Activated T-cell treated with anti-CD3 and anti-CD28 coated beads, Interleukin-2, amount 50 U/mL, for 72 hours (primary cell): ENCODE results near the gene GPN1. TPM values are rescaled to one million over a fixed set of nuclear protein-coding genes. Genes with fewer than 3 reads are reported as not detected.
"Not testable (repeated sequence)": the region's sequence is repeated elsewhere in the genome, so short reads cannot be mapped to it uniquely, and the experiment has no call there.

Experiments
- ATAC-seq, 2 donors: fragments of 150-1000 bp; cut with Tn5 transposase; replicated peaks in 1 of 2; 2 replicates each; pipeline ENCODE4 v1.10.0; 2021; ENCODE audit warnings: moderate library complexity in 2 of 2, mild to moderate bottlenecking in 1 of 2
- DNase-seq, 2 donors: peaks; one replicate each; pipeline ENCODE4 v3.0.0; 2021 to 2022; ENCODE audit warnings: mixed read lengths in 1 of 2
- H3K27ac Mint-ChIP-seq: one replicate; pipeline ENCODE4 v1.8.0; 2022; ENCODE audit warnings: mild to moderate bottlenecking, moderate library complexity, mixed read lengths
- H3K27me3 Mint-ChIP-seq: one replicate; pipeline ENCODE4 v1.8.0; 2022; ENCODE audit warnings: low read depth, mixed read lengths
- H3K36me3 Mint-ChIP-seq, 2 donors: one replicate each; pipeline ENCODE4 v1.8.0; 2022; ENCODE audit warnings: mixed read lengths in 2 of 2, mild to moderate bottlenecking in 1 of 2; ENCODE audit not compliant: insufficient read depth in 2 of 2
- H3K4me1 Mint-ChIP-seq: one replicate; pipeline ENCODE4 v1.8.0; 2022; ENCODE audit warnings: low read depth, mixed read lengths
- H3K4me3 Mint-ChIP-seq, 2 donors: one replicate each; pipeline ENCODE4 v1.8.0; 2022; ENCODE audit warnings: mild to moderate bottlenecking in 2 of 2, mixed read lengths in 2 of 2, moderate library complexity in 2 of 2
- H3K9me3 Mint-ChIP-seq, 2 donors: one replicate each; pipeline ENCODE4 v1.8.0; 2022; ENCODE audit warnings: mixed read lengths in 2 of 2
- total RNA-seq, 2 donors: library from RNA; stranded (reverse); gene quantifications; one replicate each; pipeline ENCODE4 v1.2.3, GENCODE V29; 2022

Gene GPN1
- total RNA-seq, 2 donors from 2014 or later = 43.6 to 45.9 TPM

DNA sequence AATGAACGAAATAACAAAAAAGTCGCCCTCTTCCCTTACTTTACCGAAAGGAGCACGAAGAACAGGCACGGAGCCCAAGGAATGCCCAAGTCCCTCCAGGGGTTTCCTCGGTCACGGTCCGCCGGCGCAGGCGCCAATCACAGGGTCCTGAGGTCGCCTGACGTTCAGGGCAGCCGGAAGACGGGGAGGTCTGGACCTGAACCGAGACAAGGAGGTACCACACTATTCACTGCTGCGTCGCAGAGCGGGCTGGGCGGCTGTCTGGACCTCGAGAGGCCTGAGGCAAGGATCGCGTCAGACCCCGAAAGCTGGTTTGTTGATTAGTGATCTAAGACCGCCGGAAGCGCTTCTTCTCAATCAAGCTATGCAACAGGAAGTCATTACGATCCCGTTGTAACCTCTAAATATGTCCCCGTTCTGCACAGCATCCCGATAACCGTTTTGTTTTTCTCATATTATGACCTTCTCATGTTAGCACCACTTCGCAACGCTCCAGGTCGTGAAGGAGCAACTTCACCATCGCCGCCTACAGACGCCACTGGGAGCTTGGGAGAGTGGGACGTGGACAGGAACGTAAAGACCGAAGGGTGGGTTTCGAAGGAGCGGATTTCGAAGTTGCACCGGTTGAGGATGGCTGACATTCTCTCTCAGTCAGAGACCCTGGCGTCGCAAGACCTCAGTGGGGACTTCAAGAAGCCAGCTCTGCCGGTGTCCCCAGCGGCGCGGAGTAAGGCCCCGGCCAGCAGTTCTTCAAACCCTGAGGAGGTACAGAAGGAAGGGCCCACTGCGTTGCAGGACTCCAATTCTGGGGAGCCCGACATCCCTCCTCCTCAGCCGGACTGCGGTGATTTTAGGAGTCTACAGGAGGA, 34.7 kb downstream of the GPN1 start, which contains the start of the genes SLC4A1AP and SUPT7L:
TSS of gene SLC4A1AP (plus strand) at position 605 of the 869 bp plus-strand sequence. CDS start at position 631, 26 bp downstream.
TSS of gene SUPT7L (minus strand) at position 330 of the 869 bp plus-strand sequence. CDS start 1,422 bp downstream, outside the sequence.
- Mint-ChIP-seq H3K4me1 (peaks cover 58% of the 10 kb centered on the region), H3K9me3 (no peaks in the 10 kb centered on the region), H3K36me3 (peaks cover 13 to 34% of the 10 kb centered on the region in 2 donors), H3K27ac (peak within 1 kb of the TSS; percentile 99), H3K4me3 (peak within 1 kb of the TSS; percentile 98 to 99), H3K27me3 (no peaks in the 10 kb centered on the region)
- DNase-seq (peak; percentile 76), ATAC-seq (peak; percentile 86 to 87)

GRCh38 chr2:27664154-27664574, 35.3 kb downstream of the GPN1 start:
- peak; percentile 18 to 35 for ATAC-seq
- Mint-ChIP-seq H3K4me1 (peaks cover 57% of the 10 kb centered on the region), H3K27ac (peak overlapping the region; percentile 99), H3K27me3 (no peaks in the 10 kb centered on the region), H3K9me3 (no peaks in the 10 kb centered on the region), H3K4me3 (peak overlapping the region; percentile 98 to 99), H3K36me3 (peaks cover 13 to 38% of the 10 kb centered on the region in 2 donors)
- no peak for DNase-seq

DNA sequence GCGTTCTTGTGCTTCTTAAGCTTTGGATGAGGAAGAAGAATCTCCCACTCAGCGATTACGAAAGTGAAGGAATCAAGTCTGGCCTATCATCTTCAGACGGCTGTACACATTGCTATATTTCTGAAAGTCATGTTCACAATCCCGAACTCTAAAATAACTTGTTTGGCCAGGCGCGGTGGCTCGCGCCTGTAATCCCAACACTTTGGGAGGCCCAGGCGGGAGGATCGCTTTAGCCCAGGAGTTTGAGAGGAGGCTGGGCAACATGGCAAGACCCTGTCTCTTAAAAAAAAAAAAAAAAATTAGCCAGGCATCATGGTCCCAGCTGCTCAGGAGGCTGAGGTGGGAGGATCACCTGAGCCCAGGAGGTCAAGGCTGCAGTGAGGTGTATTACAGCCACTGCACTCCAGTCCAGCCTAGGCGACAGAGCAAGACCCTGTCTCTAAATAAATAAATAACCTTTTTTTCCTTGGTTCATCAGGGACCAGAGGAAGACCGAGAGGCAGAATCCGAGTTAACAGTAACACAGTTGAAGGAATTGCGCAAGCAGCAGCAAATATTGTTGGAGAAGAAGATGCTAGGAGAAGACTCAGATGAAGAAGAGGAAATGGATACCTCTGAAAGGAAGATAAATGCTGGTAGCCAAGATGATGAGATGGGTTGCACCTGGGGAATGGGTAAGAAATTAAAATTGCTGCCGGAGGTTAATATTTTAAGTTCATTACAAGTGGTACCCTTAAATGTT, 35.9 kb downstream of the GPN1 start:
- Mint-ChIP-seq H3K27ac (peak overlapping the region; percentile 87), H3K4me1 (peaks cover 51% of the 10 kb centered on the region), H3K36me3 (peaks cover 11 to 36% of the 10 kb centered on the region in 2 donors), H3K4me3 (peak overlapping the region; percentile 98 to 99), H3K9me3 (no peaks in the 10 kb centered on the region), H3K27me3 (no peaks in the 10 kb centered on the region)
- ATAC-seq (no peak), DNase-seq (no peak)

GRCh38 chr2:27667446-27667845, 38.6 kb downstream of the GPN1 start:
- Mint-ChIP-seq H3K4me1 (peaks cover 44% of the 10 kb centered on the region), H3K27ac (no peak overlapping the region), H3K36me3 (peaks cover 3 to 28% of the 10 kb centered on the region in 2 donors), H3K4me3 (no peak overlapping the region), H3K27me3 (no peaks in the 10 kb centered on the region), H3K9me3 (no peaks in the 10 kb centered on the region)
- DNase-seq (no peak), ATAC-seq (no peak)

DNA sequence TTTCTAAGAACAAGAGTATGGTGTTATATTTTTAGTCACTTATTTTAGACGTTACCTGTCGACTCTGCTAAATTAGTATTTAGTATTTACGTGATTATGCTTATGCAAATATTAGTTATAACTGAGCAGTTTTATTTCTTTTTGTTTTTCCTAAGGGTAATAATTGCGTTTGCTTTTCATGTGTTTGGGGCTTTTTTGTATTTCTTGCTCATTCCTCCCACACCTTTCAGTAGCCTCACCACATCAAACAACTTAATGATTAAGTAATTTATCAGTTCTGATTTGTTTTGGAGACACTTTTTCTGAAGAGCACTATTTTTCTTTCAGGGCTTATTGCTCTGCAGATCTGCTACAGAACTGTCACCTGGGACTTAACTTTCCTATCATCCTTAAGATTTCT, 42.4 kb downstream of the GPN1 start:
- no peak for ATAC-seq
- Mint-ChIP-seq H3K4me1 (peaks cover 17% of the 10 kb centered on the region), H3K36me3 (peaks cover 4 to 34% of the 10 kb centered on the region in 2 donors), H3K27ac (peak overlapping the region; percentile 10), H3K27me3 (no peaks in the 10 kb centered on the region), H3K9me3 (no peaks in the 10 kb centered on the region), H3K4me3 (no peak overlapping the region)
- DNase-seq = no peak

DNA sequence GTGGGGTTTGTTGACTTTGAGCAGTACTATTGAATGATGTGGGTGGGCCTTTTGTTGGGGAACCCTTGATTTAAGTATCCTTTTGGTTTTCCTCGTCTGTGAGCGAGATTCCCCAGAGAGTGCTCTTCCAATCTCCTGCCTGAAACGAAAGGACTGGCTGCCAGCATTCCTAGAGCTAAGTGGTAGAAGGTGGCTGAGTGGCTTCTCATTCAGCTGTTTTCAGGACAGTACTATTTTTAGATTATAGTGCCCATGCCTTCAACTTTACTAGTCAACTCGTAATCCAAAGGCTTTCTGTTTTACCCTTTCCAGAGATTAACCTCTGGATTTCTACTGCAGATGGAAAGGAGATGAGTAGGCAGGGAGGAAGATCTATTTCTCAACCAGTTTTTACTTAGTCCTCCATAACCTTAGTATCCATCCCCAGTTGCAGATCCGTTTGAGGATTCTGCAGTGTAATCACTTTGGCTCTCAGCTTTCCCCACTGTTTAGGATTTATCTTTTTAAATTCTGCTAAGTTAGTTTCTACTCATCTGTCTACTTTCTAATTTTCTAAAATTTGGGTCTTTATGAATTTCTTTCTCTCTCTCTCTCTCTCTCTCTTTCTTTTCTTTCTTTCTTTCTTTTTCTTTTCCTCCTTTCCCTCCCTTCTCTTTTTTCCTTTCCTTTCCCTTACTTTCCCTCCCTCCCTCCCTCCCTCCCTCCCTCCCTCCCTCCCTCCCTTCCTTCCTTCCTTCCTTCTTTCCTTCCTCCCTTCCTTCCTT, 44.1 kb downstream of the GPN1 start:
- peaks cover 9% of the 10 kb centered on the region for H3K4me1 Mint-ChIP-seq
- DNase-seq = no peak
- ATAC-seq = no peak
- peak overlapping the region; percentile 80 for H3K27ac Mint-ChIP-seq
- no peaks in the 10 kb centered on the region for H3K9me3 Mint-ChIP-seq
- H3K36me3 Mint-ChIP-seq = peaks cover 6 to 29% of the 10 kb centered on the region in 2 donors
- no peak overlapping the region for H3K4me3 Mint-ChIP-seq
- no peaks in the 10 kb centered on the region for H3K27me3 Mint-ChIP-seq

DNA sequence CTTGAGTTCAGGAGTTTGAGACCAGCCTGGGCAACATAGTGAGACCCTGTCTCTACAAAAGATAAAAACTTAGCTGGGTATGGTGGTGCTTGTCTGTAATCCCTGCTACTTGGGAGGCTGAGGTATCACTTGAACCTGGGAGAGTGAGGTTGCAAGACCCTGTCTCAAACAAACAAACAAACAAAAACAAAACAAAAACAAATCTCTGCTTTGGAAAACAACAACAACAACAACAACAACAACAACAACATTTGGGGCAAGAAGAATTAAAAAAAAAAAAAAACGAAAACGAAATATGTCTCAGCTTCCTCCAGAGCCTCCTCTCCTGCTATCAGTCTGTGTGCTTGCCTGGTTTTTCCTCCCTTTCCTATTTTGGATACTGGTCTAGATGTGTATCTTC, 51.7 kb downstream of the GPN1 start:
- ATAC-seq (no peak), DNase-seq (no peak)
- Mint-ChIP-seq H3K9me3 (no peaks in the 10 kb centered on the region), H3K4me1 (peaks cover 36% of the 10 kb centered on the region), H3K27me3 (no peaks in the 10 kb centered on the region), H3K27ac (no peak overlapping the region), H3K36me3 (peaks cover 7 to 24% of the 10 kb centered on the region in 2 donors), H3K4me3 (no peak overlapping the region)

DNA sequence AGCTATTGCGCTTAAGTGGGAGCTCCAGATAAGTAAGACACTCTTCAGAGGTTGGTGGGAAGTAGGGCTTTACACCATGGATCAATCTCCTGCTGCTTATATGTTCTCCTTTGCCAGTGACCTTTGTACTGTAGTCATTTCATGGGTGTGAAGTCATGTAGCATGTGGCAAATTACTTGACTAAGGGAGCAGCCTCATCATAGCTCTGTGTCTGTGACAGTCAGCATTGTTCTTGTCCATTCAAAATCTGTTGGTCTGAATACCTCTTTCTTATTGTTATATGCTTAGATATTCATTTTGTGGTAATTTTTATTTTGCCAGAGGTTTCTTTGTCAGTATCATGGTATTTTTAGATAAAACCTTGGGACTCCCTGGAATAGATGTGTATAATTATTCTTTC, 53.0 kb downstream of the GPN1 start:
- Mint-ChIP-seq H3K27ac (peak overlapping the region; percentile 92), H3K36me3 (peaks cover 5 to 20% of the 10 kb centered on the region in 2 donors), H3K27me3 (no peaks in the 10 kb centered on the region), H3K4me1 (peaks cover 36% of the 10 kb centered on the region), H3K9me3 (no peaks in the 10 kb centered on the region), H3K4me3 (peak overlapping the region; percentile 52 to 84)
- peak; percentile 73 to 85 for ATAC-seq
- DNase-seq = no peak

- DNase-seq, H3K9me3 Mint-ChIP-seq, H3K27me3 Mint-ChIP-seq: not testable (repeated sequence)
- Mint-ChIP-seq H3K27ac (peak overlapping the region; percentile 92), H3K4me1 (peaks cover 36% of the 10 kb centered on the region), H3K4me3 (peak overlapping the region; percentile 52 to 84), H3K36me3 (peaks cover 5 to 20% of the 10 kb centered on the region in 2 donors)
- peak; percentile 81 to 85 for ATAC-seq
These were observed 53.5 kb downstream of the GPN1 start for GRCh38 chr2:27682334-27682771.

DNA sequence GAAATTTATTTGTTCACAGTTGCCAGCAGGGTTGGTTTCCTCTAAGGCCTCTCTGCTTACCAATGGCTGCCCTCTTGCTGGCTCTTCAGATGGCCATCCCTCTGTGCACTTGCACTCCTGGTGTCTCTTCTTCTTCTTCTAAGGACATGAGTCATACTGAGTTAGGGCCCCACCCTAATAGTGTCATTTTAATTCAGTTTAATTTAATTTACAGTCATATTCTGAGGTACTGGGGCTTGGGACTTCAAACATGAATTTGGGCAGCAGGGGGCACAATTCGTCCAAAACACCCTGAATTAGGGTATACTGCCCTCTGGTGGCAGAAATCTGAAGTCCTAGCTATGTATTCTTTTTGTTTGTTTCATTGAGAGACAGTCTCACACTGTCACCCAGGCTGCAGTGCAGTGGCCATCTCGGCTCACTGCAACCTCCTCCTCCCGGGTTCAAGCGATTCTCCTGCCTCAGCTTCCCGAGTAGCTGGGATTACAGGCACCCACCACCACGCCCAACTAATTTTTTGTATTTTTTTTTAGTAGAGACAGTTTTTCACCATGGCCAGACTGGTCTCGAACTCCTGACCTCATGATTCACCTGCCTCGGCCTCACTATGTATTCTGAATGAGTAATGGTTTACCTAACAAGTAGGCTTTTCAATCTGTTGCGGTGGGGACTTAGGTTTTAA, 54.7 kb downstream of the GPN1 start:
- Mint-ChIP-seq H3K9me3 (no peaks in the 10 kb centered on the region), H3K36me3 (peaks cover 4 to 17% of the 10 kb centered on the region in 2 donors), H3K27me3 (no peaks in the 10 kb centered on the region), H3K4me1 (peaks cover 36% of the 10 kb centered on the region), H3K4me3 (peak overlapping the region; percentile 29 to 84), H3K27ac (peak overlapping the region; percentile 92)
- DNase-seq (peak; percentile 87 to 91), ATAC-seq (peak; percentile 58 to 66)

GRCh38 chr2:27685006-27685405, 56.2 kb downstream of the GPN1 start:
- not testable (repeated sequence) for DNase-seq, ATAC-seq, H3K9me3 Mint-ChIP-seq, H3K27me3 Mint-ChIP-seq
- peaks cover 6 to 14% of the 10 kb centered on the region in 2 donors for H3K36me3 Mint-ChIP-seq
- H3K4me3 Mint-ChIP-seq = peak overlapping the region in 1 of 2 donors; percentile 36
- H3K4me1 Mint-ChIP-seq = peaks cover 36% of the 10 kb centered on the region
- peak overlapping the region; percentile 87 for H3K27ac Mint-ChIP-seq

- Mint-ChIP-seq H3K4me3 (no peak overlapping the region), H3K9me3 (no peaks in the 10 kb centered on the region), H3K36me3 (peaks cover 6 to 14% of the 10 kb centered on the region in 2 donors), H3K4me1 (peaks cover 36% of the 10 kb centered on the region), H3K27ac (no peak overlapping the region), H3K27me3 (no peaks in the 10 kb centered on the region)
- no peak for ATAC-seq
- no peak for DNase-seq
These were observed 56.7 kb downstream of the GPN1 start for GRCh38 chr2:27685577-27685976.
